ENCODE data around the gene TNRC6C.

Gene TNRC6C

GRCh38 chr17:78007647-78008046 is 49.1 kb downstream of the TNRC6C start:
- no peak for TF ChIP-seq CTCF (IDR thresholded peaks at IDR 0.05; ENCODE audit: extremely low read depth, missing control alignments)
- DNase-seq (ENCODE audit: low spot score), result no peak

GRCh38 chr17:78010759-78011158 is 52.3 kb downstream of the TNRC6C start:
- no peak for DNase-seq (ENCODE audit: low spot score)
- no peak for TF ChIP-seq CTCF (IDR thresholded peaks at IDR 0.05; ENCODE audit: extremely low read depth, missing control alignments)

GRCh38 chr17:78012428-78012827 is 53.9 kb downstream of the TNRC6C start:
- TF ChIP-seq CTCF (IDR thresholded peaks at IDR 0.05; ENCODE audit: extremely low read depth, missing control alignments), result no peak
- no peak for DNase-seq (ENCODE audit: low spot score)

- TF ChIP-seq CTCF (IDR thresholded peaks at IDR 0.05; ENCODE audit: extremely low read depth, missing control alignments), result peak; percentile 55
- peak; percentile 53 for DNase-seq (ENCODE audit: low spot score)
These were observed 55.4 kb downstream of the TNRC6C start for GRCh38 chr17:78013683-78014467.

GRCh38 chr17:78014646-78015045 is 56.1 kb downstream of the TNRC6C start:
- DNase-seq (ENCODE audit: low spot score), result no peak
- no peak for TF ChIP-seq CTCF (IDR thresholded peaks at IDR 0.05; ENCODE audit: extremely low read depth, missing control alignments)

GRCh38 chr17:78016852-78017251 is 58.3 kb downstream of the TNRC6C start:
- no peak for TF ChIP-seq CTCF (IDR thresholded peaks at IDR 0.05; ENCODE audit: extremely low read depth, missing control alignments)
- DNase-seq (ENCODE audit: low spot score), result no peak

- DNase-seq (ENCODE audit: low spot score), result no peak
- TF ChIP-seq CTCF (IDR thresholded peaks at IDR 0.05; ENCODE audit: extremely low read depth, missing control alignments), result no peak
These were observed 61.0 kb downstream of the TNRC6C start for GRCh38 chr17:78019367-78019975.

Measured in GM20000 (cell line).